Stimulated activated CD4-positive, alpha-beta T cell treated with anti-CD3 and anti-CD28 coated beads, Interleukin-12 subunit alpha, Interleukin-12 subunit beta, amount 100 ng/mL, for 4 hours (primary cell): Measurements from ENCODE around the gene SHB.
"Not testable (repeated sequence)": the region's sequence is repeated elsewhere in the genome, so short reads cannot be mapped to it uniquely, and the experiment has no call there.

Experiments used
- DNase-seq: peaks from one replicate; pipeline ENCODE4 v3.0.0-alpha.2; 2020

Gene SHB

GRCh38 chr9:37914154-37914551 is 154.9 kb downstream of the SHB start:
- no peak for DNase-seq

DNA sequence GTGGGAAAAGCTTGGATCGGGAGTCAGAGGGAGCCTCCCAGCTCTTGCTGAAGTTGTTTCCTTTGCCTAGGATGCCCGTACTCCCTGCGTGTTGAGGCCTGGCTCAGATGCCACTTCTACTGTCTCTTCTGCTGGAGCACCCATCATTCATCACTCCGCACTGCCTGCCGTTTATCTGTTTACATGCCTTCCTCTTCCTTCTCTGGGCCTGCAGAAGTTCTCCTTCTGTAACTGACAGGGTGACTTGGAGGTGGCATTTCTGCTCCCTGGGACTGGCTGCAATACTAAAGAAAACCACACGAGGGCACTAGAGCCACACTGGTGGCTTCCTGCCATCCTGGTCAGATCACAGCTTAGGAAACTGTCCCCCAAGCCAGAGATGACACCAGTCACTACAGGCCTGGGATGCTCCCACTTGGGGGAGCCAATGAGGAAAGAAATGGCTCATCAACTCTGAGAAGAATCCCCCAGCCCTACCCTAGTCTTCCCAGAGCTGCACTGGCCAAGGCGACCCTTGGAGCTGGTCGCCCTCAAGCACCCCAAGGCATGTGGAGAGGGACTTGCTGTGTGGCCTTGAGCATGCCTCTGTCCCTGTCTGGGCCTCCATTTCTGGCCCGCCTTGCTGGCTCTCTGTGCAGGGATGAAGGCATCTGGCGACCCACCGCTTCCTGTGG is 155.4 kb downstream of the SHB start:
- peak; percentile 75 for DNase-seq

DNA sequence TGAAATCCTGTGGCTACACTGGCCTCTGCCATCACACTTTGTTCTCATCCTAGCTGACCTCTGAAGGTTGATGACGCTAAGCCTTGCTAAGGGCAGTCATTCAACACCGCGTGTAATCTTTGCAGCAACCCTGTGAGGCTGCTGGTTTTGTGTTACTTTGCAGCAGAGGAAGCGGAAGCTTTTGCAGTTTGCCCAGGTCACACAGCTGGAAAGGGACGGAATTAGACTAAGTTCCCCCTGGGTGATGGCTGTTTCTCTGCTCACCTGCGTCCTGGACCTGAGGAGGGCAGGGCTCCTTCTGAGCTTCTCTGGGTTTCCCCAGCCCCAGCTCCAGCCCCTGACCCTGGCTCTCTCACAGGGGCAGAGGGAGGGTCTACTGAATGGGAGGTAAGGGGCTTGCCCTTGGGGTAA is 157.8 kb downstream of the SHB start:
- DNase-seq: no peak

GRCh38 chr9:37910271-37910670 is 158.8 kb downstream of the SHB start:
- DNase-seq: no peak

GRCh38 chr9:37909836-37910235 is 159.2 kb downstream of the SHB start:
- DNase-seq: not testable (repeated sequence)

DNA sequence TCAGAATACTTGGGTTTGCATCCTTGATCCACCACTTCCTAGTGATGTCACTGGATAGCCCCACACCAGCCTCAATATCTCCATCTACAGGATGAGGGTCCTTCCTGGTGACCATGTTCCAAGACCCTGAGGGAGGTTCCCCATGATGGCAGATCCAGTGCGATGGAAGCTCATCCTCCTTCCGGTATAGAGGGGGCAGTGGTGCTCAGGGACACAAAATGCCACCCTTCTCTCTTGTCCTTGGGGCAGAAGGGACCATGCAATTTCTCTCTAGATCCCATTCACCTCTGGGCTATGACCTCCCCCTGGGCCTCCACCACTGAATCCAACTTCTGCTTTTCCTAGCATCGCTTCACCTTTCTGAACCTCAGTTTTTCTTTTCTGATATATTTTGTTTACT is 159.7 kb downstream of the SHB start:
- no peak for DNase-seq

DNA sequence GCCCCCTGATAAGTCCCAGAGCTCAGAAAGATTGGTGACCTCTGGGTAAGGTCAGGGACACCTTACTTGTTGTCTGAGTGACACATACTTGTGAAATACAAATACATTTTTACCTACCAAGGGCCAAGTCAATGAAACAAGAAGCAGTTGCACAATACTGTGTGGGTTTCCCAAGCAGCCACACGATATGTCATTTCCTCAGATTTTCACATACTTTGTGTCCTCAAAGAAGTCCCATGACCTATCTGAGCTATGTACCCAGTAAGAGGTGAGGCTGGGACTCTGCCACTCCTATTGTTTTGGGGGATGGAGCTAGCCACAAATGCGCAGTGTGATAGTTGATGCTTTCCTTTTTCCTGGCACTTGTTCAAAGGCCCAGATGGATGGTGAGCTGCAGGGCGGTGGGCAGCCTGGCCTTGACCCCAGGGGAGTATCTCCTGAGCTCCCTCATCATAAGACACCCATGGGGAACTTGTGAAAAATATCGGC is 160.3 kb downstream of the SHB start:
- no peak for DNase-seq

DNA sequence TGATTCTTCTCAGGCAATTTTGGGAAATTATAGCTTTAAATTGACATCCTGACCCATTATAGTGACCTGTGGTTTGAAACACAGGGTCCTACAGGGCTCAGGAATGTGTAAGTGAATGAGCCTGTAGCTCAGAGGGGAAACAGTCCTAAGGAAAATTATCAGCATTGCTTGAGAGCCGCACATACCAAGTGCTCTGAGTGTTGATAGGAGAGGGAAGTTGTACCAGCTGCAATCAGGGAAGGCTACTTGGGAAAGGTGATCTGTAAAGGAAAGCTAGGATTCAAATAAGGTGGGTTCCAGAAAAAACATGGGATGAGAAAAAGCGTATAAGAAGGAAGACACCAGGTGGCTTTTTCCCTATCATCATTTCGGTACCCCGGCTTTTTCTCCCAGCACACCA is 160.7 kb downstream of the SHB start:
- DNase-seq: no peak

DNA sequence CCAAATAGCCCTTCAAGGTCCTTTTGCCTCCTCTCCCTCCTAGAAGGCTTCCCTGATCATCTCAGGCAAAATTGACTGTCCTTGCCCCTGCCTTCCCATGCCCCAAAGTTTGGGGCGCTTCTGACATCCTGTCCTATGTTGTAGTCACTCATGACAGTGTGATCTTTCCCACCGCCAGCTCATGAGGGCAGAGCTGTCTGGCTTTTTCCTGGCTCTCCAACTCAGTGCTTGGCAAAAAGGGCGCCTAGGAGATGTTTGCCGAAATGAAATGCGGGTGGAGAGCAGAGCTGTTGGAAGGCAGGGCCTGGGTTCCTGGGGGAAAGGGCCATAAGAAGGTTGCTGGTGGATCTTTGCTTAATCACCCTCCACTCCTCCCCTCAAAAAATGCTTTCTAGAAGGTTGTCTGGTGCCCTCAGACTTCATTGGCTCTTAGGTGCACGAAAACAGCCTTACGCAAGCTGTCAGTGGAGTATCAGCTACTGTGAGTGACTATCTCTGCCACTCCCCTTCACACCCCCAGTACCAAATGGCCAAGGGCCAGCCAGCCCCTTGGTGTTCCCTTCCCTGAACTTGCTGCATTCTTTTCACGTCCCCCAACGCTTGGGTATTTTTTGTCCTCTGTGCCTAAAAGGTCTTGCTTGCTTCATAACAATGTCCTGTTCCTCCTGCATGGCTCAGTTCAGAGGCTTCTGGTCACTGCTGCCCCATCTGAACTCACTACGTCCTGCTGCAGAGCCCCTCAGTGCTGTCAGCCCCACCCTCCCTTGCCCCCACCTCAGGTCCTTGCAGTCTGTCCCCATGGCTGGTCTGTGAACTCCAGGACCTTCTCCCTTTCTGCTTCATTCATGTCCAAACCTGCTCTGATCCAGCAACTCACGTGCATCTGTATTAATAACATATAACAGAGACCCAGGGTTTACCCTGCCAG is 162.5 kb downstream of the SHB start:
- no peak for DNase-seq

DNA sequence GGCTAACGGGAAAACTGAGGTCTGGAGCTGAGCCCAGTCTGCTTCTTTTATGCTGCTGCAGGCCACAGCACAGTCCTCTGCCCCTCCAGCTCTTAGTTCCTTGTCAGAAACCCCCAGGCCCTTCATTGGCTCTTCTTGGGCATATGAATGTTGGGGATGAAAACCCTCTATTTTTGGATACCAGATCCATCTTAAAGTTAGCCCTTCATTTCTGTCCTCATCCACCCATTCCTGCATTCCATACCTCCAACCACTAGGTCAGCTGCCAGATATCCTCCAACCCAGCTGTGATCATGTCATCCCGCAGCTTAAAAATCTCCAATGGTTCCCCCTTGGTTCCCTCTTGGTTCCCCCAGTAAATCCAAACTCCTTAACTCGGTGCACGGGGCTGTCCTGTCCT is 163.3 kb downstream of the SHB start:
- DNase-seq: no peak

DNA sequence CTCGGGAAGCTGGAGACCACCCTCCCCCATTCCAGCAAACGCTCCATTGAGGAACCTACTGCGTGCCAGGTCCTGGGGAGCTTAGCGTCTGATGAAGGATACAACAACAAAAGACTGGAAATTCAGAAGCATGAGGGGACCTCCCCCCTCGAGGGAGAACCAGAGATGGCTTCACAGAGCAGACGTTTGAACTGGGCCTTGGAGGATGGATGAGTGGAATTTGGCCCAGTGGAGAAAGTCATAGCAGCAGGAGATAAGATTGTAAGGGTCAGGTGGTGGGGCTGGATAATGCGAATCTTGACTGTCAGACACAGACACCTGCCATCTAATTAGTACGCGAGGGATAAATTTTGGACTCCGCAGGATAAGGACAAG is 163.9 kb downstream of the SHB start:
- DNase-seq: no peak

DNA sequence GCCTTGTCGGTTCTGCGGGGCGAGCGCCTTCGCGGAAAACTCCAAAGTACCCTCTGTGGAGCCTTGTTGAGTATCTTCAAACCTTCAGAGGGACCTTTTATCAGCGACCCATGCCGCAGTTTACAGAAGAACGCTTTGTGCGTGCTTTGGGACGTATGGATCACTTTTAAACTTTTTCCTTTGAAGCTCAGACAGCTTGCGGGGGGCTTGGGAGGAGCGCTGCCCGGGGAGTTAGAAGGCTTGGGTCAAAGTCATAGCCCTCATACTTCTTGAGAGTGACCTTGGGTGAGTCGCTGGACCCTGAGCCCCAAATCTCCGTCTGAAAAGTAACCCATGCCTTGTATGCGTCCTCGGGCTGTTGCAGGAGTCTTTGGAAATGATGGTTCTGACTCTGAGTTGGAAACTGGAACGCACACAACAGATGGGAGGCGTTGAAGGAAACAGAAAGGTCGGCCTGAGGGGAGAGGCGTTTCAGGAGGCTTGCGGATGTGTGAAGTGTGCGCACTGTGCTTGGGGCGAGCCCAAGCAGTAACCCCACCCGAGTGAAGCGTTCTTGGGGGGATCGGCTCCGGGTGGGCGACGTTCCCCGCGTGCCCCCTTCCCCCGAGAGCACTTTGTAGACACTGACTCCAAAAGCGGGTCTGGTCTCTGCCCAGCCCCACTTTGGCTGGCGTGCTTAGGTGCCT is 164.4 kb downstream of the SHB start:
- no peak for DNase-seq

DNA sequence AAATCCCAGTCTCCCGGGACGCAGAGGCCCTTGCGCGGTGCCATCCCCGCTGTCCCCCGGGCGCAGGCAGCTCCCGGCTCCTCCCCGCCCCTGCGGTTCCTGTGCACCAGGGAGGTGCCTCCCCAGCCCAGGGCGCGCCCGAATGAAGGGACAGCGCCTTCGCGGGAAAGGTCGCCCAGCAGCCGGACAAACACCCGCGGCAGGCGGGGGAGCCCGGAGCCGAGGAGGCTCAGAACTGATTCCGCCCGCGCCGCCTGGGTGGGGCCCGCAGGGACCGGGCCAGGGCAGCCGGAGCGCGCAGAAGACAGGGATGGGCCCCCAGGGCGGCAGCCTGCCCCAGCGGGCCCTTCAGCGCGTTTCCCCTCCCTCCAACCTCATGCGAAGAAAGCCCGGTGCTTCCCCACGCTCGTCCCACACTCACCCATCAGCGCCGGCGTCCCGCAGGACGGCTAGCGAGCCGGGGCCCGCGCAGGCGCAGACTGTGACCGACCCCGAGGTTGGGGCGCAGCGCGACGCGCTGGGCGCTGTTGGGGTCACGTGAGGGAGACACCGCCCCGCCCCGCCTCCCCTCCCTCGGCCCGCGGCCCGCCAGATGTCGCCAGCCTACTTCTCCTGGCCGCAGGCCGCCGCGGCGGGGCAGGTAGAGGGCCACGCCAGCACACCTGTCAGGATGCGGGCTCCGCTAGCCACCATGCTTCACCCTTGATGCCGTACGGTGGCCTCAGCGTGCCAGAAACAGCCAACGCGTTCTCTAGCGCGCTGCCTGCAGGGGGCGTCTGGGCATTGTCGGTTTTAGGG is 165.2 kb downstream of the SHB start, which contains the start of gene SLC25A51:
SLC25A51 (minus strand) TSS at position 481 of the 798 bp plus-strand sequence. CDS start 15,577 bp downstream, outside the sequence.
- DNase-seq: peak; percentile 96

DNA sequence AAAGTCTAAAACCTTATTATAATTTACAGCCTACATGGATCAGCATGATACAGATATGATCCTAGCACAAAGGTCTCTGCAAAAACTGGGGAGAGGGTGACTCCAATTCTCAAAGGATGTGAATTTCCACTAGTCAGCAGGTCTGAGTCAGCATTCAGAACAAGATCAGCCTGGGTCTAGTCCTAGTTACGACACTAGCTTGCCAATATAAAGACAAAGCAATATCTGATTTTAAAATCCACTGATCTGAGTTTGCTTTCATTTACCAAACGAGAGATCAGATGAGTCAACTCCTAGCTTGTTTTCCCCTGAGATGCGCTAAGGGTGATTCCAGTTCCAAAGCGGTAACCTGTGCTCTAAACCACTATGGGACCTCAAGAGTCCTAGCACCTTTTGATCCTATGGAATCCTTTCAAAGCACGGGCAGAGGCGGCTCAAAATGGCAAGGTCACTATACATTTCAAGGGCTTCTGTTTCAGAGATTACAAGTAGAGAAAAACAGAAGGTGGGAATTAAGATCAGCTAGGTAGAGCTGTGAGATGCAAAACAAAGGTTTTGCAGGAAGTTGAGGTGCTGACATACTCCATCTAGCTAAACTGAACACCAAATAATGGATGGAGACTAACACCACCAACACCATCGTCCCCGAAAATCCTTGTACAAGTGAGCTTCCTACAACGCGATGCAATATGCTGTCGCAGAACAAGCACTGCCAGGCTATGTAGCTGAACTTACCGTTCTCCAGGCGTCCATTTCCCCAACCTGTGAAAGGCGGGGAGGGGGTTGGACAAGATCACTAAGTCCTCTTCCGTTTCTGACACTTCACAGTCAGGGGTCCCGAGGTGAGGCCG is 166.0 kb downstream of the SHB start:
- no peak for DNase-seq

DNA sequence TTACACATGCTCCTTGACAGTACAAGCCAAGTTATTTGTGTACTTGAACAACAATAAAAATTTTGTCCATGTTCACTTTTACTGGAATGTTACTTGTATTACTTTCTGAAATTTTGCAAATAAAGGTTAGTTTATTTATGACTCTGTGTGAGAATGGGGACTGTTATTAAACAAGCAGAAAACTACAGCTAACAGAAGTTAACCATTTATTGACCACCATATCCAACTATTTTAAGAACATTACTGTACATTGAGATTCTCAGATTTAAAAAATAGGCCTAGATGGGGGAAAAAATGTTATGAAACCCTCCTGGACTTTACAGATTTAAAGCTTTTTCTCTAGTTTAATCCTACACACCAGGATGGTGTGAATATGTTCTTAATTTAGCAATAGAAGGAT is 166.9 kb downstream of the SHB start:
- DNase-seq: no peak

- DNase-seq: no peak
These were observed 170.0 kb downstream of the SHB start for GRCh38 chr9:37899041-37899440.

DNA sequence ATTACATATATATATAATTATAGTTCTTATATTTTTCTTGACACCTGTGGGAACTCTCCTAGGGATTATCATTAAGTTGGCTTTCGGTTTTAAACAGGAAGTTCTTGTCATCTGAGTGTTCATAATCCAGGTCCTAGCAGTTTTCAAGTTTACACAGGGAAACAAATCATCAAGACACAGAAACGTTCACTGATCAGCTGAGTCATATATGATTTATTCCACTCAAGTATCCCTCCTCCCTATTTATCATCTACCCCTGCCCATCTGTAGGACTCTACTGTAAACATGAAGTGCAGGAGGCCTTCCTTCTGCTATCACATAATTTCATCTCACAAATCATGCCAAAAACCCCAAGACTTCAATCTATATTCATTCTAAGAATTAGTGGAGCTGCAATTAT is 171.4 kb downstream of the SHB start:
- no peak for DNase-seq

- no peak for DNase-seq
These were observed 177.0 kb downstream of the SHB start for GRCh38 chr9:37892063-37892462.

DNA sequence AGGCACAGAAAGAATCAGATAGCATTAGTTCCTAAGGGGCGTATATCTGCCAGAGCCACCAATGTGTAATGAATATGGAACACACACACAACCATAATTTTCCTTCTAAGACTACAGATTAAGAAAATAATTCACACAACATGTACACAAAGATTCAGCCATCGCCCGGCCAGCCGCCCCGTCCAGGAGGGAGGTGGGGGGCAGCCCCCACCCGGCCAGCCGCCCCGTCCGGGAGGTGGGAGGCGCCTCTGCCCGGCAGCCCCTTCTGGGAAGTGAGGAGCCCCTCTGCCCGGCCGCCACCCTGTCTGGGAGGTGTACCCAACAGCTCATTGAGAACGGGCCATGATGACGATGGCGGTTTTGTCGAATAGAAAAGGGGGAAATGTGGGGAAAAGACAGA is 178.0 kb downstream of the SHB start:
- not testable (repeated sequence) for DNase-seq

- DNase-seq: no peak
These were observed 179.5 kb downstream of the SHB start for GRCh38 chr9:37889536-37889935.

GRCh38 chr9:37887977-37888583 is 180.9 kb downstream of the SHB start:
- not testable (repeated sequence) for DNase-seq
